NB4 (cell line): ENCODE results near the gene NGB.

Experiments used
- CTCF ChIP-seq: IDR thresholded peaks from one replicate; pipeline ENCODE4 v1.5.1; 2012; ENCODE audit warnings: low read depth, low read length
- MAX ChIP-seq: IDR thresholded peaks from 2 replicates; pipeline ENCODE4 v1.6.1; 2011; ENCODE audit warnings: low read depth, low read length
- MYC ChIP-seq: IDR thresholded peaks from 2 replicates; pipeline ENCODE4 v1.6.1; 2011; ENCODE audit warnings: low read depth, low read length
- POLR2A ChIP-seq: IDR thresholded peaks from 2 replicates; pipeline ENCODE4 v1.6.1; 2011; ENCODE audit warnings: mild to moderate bottlenecking; ENCODE audit not compliant: insufficient read length; ENCODE audit errors: extremely low read depth

GRCh38 chr14:77225254-77225653 is 45.8 kb downstream of the NGB start:
- TF ChIP-seq CTCF (no peak), POLR2A (no peak), MAX (no peak), MYC (no peak)
